GM18867 (cell line): ENCODE data around the gene GRID1.

ENCODE experiments used
- ATAC-seq: cut with Tn5 transposase; IDR thresholded peaks from one replicate; pipeline ENCODE4 v1.9.1; 2021; ENCODE audit warnings: mild to moderate bottlenecking, moderate library complexity; ENCODE audit not compliant: unreplicated experiment

The GRID1 gene

DNA sequence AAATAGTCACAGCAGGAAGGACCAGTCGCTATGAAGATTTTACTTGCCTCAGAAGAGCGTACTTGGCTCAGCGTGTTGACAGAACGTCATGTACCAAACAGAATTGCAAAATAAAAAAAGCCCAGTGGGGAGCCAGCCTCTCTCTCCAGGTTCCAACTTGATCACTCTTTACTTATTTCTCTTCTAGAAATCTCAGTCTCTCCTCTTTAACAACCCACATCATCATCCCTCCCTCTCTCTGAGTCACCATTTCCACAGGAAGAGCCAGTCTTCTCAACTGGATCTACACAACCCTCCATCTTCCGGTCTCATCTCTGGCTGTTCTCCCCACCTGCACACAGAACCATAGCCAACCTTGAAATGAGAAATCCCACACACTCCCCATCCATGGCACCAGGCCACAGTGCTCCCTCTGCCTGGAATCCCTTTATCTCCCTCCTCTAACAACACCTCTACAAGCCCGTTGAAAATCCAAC is 718.3 kb downstream of the GRID1 start:
- no peak for ATAC-seq

DNA sequence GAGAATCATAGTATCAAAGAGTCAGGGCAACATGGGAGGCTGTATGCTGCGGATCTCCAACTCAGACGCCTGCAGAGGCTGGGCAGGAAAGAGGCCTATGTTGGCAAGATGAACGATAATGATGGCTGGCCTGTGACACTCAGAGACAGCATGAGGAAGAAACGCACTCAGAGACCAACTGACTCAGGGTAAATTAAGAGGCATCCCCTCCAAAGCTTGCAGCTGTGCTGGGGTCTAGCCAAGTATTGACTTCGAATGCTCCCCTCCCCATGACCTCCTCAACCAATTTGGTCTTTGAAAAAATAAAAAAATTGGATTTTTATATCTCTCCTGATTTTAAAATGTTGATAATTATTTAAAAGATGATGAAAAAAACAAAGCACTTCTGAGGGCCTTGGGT is 718.9 kb downstream of the GRID1 start:
- ATAC-seq: no peak

DNA sequence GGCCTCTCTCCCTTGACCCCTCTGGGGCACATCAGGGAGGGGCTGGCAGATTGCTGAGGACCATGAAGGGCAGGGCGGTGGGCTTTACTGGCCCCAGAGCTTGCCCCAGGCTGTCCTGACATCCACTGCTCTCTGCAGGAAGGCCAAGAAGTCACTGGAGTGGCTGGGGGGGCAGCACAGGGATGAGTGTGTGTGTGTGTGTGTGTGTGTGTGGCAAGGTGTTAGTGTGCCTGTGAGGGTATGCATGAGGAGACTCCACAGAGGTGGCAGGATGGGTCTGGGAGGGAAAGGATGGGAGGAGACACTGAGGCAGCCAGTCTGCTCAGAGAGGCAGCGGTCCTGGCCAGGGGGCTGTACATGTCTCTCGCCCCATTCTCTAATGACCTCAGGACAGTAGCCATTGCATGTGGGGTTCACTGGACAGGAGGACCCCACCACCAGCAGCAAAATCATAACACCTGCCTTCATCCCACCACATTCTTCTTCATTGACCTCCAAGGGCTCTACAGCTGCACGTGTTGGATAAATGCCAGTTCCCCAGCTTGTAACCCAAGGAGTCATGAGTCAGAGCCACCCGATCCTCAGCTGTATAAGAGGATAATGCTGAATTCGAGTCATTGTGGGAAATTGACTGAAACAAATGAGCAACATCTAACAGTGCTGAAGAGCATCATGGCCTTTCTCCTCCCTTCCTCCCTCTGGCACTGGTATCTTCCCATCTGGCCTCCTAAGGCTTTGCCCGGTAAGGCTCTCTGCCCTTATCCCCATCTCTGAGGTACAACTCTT is 720.5 kb downstream of the GRID1 start:
- no peak for ATAC-seq

DNA sequence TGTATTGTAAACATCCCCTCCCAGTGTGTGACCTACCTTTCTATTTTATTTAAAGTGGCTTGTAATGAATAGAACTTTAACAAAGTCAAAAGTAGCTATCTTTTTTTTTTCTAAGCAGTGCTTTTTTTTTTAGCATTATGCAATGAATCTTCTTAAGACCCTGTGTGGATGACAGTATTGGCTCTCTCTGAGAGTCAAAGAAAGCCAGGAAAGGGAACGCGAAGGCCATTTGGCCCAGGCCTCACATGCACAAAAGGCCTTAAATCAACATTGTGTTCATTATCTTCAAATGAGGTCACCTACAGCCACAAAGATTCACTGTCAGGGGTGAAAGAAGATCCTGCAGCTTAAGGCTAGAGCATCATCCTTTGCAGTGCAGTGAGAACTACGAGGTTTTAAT is 721.5 kb downstream of the GRID1 start:
- ATAC-seq: no peak

DNA sequence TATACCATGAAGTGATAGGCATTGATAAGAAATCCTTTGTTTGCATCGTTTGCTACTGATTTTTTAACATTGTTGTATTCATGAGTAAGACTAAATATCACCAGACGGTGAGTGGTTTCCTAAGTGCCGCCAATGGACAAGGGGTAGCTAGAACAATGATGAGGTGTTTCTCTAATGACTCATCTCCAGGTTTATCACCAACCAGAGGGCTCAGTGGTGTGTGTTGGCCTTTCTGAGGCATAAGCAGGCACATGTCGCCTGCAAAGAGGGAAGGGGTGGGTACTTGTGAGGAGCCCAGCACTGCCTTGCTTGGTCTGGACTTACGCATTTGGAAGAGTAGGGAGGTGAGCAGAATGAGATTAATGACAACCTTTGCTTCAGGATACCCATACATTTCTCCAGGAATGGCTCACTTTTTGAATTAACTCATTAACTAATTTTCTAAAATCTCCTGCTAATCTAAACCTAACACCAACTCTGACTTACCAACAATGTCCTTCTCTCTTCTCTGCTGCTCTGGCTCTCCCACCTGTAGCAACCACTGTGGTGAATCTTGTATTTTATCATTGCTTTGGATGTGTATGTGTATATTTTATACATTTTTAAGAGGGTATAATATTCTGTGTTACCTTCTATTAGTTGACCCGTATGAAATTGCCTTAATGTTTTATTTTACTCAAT is 722.6 kb downstream of the GRID1 start:
- ATAC-seq: no peak

DNA sequence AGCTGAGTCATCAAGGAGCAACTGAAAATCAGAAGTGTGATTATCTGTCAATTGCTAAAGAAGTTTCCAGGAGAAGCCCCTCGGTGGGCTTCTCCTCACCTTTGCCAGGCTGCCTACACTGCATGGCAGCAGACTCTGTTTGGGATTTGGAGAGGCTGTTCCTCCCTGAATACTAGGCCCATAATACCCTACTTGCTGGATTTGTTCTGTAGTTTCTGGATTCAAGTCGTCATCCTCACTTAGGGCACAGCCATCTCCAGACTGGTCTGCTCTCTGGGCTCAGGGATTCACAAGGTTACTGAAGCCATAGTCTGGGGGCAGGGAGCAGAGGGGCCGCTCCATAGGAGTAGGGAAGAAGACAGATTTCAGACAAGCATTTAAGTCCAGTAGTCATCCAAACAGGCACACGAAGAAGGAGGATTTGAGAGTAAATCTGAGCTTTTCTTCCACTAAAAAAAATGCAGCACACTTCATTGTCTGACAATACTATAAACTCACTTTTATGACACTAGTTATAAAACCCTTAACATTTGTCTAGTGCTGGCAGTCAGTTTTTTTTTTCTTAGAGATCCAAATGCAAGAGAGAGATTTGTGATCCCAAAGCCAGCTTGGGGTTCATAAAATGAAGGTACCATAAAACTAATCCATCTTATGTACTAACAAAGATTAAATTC is 723.3 kb downstream of the GRID1 start:
- no peak for ATAC-seq

DNA sequence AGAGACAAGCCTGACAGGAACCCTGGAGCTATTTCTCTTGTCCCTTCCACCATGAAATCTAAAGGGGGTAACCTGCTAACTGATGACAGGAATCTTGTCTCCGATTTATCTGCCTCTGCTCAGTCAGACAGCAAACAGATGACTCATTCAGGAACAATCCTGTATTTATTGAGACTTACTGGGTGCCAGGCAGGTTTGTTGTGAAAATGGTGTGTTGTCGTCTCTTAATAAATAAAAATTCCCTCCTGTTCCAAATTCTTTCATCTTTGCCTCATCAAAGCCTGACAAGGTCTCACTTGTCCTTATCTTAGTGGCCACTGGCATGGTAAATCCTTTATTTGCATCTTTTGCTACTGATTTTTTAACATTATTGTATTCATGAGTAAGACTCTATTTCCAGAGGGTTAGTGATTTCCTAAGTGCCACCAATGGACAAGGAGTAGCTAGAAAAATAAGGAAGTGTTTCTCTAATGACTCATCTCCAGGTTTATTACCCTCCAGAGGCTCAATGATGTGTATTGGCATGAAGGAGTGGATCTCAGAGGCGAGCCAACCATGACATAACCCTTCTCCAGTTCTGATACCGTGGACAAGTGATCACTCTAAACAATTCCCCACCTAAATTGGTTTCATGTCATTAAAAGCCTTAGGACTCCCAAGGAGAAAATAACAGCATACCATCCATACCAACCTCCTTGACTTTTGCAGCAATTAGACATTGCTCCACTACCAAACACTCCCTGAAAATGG is 724.0 kb downstream of the GRID1 start:
- no peak for ATAC-seq

DNA sequence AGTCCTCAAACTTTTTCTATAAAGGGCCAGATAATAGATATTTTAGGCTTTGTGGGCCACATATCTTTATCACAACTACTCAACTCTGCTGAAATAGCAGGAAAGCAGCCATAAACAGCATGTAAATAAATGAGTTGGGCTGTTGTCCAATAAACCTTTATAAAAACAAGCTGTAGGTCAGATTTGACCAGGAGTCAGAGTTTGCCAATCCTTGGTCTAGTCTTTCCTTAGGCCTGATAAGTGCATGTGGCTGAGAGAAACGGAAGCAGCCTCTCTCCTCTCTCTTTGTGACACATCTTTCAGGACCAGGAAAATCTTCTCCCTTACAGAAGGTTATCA is 724.5 kb downstream of the GRID1 start:
- no peak for ATAC-seq

DNA sequence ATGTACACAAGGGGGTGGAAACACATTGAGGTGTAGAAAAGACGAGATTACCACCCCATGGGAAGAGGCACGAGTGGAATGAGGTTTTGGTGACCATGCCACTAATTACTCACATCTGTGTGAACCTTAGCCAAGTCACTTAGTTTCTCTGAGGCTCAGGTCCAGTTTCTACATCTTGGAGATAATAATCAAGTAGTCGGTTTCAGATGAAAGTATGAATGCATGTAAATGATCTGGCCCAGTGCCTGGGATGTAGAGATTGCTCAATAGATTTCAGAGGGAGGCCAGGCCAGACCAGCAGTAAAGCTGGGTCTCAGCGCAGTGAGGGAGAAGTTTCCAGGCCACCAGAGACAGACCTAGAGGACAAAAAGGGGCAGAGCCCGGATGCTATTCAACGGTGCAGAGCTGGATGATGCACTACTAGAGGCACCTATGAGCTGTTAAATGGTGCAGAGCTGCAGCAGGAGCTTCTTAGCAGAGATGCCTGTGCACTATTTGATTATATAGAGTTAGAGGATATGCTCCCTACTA is 725.1 kb downstream of the GRID1 start:
- ATAC-seq: peak; percentile 47

DNA sequence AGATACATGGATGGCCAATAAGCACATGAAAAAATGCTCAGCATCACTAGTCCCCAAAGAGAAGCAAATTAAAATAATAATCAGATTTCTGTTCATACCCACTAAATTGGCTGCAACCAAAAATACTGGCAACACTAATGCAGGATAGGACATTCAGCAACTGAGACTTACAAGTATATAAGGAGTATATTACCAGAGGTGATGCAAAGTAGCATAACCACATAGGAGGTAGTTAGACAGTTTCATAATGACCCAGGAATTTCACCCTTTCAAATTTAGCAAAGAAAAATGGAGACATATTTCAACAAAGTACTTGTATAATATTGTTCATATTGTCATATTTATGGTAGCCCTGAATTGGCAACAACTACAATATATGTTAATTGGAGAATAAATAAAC is 727.8 kb downstream of the GRID1 start:
- peak; percentile 54 for ATAC-seq

DNA sequence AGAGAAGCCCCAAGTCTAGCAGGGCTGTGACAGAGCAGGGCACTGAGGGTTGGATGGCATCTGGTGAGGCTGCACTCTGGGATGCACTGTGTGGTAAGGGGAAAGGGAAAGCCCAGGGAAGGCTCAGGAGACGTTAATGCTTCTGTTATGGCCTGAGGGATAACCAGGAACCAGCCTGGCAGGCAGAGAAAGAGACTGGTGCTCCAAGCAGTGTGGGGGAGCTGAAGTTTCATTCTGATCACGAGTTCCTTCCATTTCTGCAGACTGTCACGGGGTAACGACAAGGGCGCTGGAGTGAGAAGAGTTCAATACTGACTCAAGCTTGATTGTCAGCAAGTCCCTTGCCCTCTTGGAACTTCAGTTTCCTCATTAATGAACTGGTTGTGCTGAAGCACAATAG is 730.9 kb downstream of the GRID1 start:
- no peak for ATAC-seq

DNA sequence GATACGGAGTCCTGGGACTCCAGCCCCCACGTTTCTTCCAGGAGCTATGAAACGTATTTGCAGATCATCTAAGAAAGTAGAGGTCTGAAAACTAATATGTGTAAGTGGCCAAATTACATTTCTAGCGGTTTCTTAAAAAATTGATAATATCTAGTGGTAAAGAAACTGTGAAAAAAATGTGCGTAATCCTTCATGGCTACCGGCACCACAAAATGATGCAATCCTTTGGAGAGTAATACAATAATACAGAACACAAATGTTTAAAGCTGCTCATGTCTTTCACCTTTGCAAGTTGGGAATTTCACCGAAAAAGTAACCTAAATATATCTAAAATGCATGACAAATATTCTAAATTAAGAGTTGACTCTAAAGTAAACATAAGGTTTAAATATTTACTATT is 742.1 kb downstream of the GRID1 start:
- ATAC-seq: no peak

DNA sequence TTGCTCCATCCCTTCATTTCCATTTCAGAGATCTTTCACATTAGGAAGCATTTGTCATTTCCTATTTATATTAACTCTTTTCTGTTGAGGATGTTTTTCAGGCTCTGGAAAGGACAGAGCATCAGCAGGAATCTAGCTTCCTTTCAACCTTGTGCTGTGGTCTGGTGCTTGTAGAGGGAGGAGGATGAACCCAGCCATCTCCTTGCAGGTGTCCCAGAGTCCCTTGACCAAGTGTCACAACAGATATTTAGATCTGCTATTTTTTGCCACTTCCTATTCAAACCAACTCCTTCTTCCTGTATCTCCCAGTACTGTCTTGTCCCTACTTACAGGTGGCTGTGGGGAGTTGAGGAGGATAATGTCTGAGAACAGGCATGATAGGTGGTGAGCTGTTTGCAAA is 742.8 kb downstream of the GRID1 start:
- no peak for ATAC-seq

DNA sequence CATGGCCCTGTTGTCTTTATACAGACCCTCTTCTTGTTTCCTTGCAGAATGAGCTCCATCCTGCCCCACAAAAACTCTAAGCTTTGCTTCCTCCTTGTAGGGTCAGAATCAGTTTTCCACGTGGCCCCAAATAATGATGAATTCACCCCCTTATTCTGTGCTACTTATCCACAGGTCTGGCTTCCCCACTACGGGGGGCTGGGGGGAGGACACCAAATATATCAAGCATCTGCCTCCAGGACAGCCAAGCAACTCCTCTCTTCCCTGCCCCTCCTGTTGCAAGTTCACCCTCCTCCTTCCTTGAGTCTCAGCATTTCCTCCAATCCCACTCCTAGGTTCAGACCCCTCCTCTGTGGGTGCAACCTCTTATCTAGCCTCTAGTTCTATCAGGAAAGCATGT is 743.3 kb downstream of the GRID1 start:
- ATAC-seq: no peak

DNA sequence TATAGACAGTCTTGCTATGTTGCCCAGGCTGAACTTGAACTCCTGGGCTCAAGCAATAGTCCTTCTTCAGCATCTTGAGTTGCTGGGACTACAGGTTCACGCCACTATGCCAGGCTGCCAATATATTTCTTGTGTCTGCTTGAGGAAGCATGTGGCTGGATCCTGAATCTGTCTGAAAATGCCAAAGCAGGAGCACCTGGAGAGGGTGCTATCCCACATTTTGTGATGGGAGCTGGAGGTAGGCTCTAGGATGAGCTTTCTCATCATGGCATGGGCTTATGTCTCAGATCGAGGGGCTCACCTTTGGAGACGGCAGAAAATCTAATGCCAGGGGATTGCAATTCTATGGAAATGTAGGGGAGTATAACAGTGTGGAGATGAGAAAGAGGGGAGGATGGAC is 744.2 kb downstream of the GRID1 start:
- no peak for ATAC-seq

DNA sequence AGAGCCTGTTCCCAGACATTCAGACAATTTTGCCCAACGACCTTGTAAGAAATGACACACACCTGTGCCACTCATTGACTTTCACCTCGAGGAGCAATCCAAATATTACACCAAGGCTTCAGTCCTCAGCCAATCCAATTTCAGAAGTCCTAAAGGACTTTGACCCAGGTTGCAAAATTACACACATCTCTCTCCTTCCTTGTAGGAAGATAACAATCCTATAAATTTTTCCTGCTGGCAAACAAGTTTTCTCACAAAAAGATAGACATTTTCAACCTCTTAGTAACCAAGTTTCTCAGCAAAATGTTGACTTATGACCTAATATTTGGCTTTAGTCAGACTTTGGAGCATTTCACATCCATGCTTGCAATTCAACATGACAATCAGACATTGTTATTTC is 745.0 kb downstream of the GRID1 start:
- no peak for ATAC-seq

DNA sequence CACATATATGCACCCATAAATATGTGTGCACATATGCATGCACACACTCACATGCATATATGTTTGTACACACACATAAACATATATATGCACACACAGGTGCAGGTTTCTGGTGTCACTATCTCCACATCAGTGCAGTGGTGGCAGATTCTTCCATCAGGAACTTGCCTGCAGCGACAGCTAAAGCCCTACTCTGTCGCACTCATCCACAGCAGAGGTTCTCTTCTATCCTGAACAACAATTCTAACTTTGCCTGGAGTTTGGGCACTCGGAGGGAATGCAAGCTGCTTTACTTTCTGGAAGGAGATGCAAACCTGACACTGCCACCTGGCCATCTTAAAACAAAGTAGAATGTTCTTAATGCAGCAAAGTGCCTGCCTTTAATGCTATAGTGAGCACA is 745.8 kb downstream of the GRID1 start:
- ATAC-seq: no peak

DNA sequence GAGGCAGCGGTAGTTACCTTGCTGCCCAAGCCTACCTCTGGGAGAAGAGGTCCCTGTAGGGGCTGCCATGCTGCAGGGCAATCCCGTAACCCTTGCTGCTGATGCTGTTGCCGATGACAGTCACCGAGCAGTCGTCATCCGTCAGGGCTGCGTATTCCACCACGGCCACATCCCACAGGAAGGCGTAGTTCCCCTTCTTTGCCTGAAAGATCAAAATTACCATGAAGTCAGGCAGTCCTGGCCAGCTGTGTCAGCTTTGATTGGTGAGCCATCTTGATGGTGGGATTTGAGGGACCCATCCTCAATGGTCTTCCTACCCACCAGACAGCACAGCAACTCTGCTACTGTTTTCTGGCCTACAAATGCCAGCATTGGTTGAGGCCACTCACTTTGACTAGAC is 746.8 kb downstream of the GRID1 start:
- ATAC-seq: no peak

DNA sequence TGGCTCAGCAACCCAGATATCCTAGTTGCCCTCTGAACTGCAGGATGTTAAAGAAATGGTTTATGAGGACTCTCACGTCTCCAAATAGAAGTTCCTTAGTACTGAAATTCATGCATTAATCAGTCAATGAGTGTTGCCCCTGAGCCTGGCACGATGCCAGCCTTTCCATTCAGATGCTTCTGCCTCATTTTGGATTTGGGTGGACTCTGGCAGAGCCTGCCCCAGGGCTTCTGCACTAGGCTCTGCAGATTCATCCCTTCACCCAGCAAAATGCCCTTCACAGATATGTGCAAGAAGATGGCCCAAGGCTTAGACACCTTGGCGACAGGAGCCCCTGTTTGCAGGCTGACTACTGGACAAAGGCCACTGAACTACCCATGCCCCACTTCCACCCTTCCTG is 747.8 kb downstream of the GRID1 start:
- no peak for ATAC-seq

DNA sequence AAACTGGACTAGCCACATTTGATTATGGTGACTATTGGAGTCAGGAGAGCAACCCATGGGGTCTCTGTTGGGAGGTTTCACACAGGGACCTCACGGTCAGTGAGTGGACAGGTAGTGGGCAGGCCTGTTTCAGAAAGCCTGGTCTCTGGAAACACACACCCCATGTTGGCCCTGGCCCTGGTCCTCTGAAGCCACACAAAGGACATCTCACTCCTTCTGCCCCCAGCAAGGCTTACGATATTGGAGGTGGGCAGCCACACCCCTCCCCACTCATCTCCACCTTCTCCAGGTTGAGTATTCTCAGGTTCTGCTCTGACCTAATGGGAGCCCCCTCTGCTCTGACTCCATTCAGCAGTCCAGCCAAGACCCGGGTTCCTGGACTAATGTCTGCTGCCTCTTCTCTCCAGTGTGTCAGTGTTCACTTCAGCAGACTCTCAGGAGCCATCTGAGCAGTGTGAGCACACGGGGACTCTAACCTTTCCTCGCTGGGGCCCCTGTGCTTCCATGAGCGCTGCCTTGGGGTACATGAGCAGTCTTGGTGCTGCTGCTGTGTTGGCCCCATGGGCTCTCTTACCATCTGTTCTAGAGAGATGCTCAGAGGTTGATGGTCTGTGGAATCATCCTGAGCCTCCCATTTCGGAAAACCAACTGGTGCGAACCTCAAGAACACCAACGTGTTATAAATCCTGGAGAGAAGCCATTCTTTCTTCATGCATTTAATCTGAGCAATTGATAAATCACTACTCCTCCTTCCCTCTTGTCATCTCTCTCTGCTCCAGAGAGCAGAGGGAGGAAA is 748.6 kb downstream of the GRID1 start:
- no peak for ATAC-seq
